Head of caudate nucleus (tissue), 42 donors: ENCODE data around the gene CNTNAP1.

Experiments used
- DNase-seq, 42 donors: peaks; one replicate each; pipeline versions ENCODE4 v3.0.0 to v3.0.0-alpha.2; 2020 to 2021; ENCODE audit warnings: mixed read lengths in 7 of 42
- intact Hi-C: fragments of 100-400 bp; cut with DNase I; formaldehyde crosslinking; loops from one replicate; pipeline ENCODE4 v1.15.0; 2022

Gene CNTNAP1

GRCh38 chr17:42679492-42680330, 2.6 kb upstream of the CNTNAP1 start:
- intact Hi-C loops, result loop anchor here (5.0 kb wide), 2 partner anchors 72 to 102 kb away; partner anchors contain the start of genes PSMC3IP, RETREG3 and TUBG1
- peak in 40 of 42 donors; percentile 35 to 89 (median 74) for DNase-seq

- intact Hi-C loops, result no loop called here
- DNase-seq, result no peak
Measured at GRCh38 chr17:42680331-42680808, 2.0 kb upstream of the CNTNAP1 start.

GRCh38 chr17:42682722-42683403, 532 bp downstream of the CNTNAP1 start:
- intact Hi-C loops, result no loop called here

GRCh38 chr17:42683407-42684034, 1.2 kb downstream of the CNTNAP1 start:
- intact Hi-C loops, result no loop called here
- DNase-seq, result peak; percentile 39 to 93 (median 76)

More at GRCh38 chr17:42682722-42683403, 532 bp downstream of the CNTNAP1 start:
- DNase-seq, result peak in 36 of 42 donors; percentile 52 to 86 (median 74)

- no peak for DNase-seq
- intact Hi-C loops, result no loop called here
Measured at GRCh38 chr17:42684929-42685556, 2.7 kb downstream of the CNTNAP1 start.

- intact Hi-C loops, result no loop called here
- DNase-seq, result no peak
Measured at GRCh38 chr17:42685831-42686230, 3.5 kb downstream of the CNTNAP1 start.

- DNase-seq, result no peak
- intact Hi-C loops, result no loop called here
Measured at GRCh38 chr17:42686520-42687128, 4.3 kb downstream of the CNTNAP1 start.

GRCh38 chr17:42687707-42688320, 5.5 kb downstream of the CNTNAP1 start:
- intact Hi-C loops, result no loop called here

GRCh38 chr17:42690596-42690995, 8.3 kb downstream of the CNTNAP1 start:
- DNase-seq, result no peak
- intact Hi-C loops, result no loop called here

More at GRCh38 chr17:42687707-42688320, 5.5 kb downstream of the CNTNAP1 start:
- no peak for DNase-seq

- DNase-seq, result no peak
- intact Hi-C loops, result no loop called here
Measured at GRCh38 chr17:42691021-42691545, 8.8 kb downstream of the CNTNAP1 start.

GRCh38 chr17:42692489-42692888, 10.2 kb downstream of the CNTNAP1 start:
- intact Hi-C loops, result no loop called here
- DNase-seq, result no peak

- intact Hi-C loops, result no loop called here
- DNase-seq, result no peak
Measured at GRCh38 chr17:42694524-42694923, 12.2 kb downstream of the CNTNAP1 start.

GRCh38 chr17:42695500-42695899, 13.2 kb downstream of the CNTNAP1 start:
- intact Hi-C loops, result no loop called here
- DNase-seq, result no peak

- peak in 1 of 42 donors; percentile 18 for DNase-seq
- intact Hi-C loops, result no loop called here
Measured at GRCh38 chr17:42697108-42697811, 14.9 kb downstream of the CNTNAP1 start.

GRCh38 chr17:42698736-42699414, 16.5 kb downstream of the CNTNAP1 start:
- intact Hi-C loops, result no loop called here
- peak in 3 of 42 donors; percentile 5 to 49 (median 36) for DNase-seq

GRCh38 chr17:42699415-42699740, 17.0 kb downstream of the CNTNAP1 start:
- DNase-seq, result no peak
- intact Hi-C loops, result no loop called here
